SW 1271 (cell line): ENCODE data around the gene MEGF9.
"Not testable (repeated sequence)": the region's sequence is repeated elsewhere in the genome, so short reads cannot be mapped to it uniquely, and the experiment has no call there.

Experiments used
- DNase-seq, 2 experiments: peaks; one replicate each; lab custom pipeline; 2025; lab: John Stamatoyannopoulos, UW

MEGF9 gene

DNA sequence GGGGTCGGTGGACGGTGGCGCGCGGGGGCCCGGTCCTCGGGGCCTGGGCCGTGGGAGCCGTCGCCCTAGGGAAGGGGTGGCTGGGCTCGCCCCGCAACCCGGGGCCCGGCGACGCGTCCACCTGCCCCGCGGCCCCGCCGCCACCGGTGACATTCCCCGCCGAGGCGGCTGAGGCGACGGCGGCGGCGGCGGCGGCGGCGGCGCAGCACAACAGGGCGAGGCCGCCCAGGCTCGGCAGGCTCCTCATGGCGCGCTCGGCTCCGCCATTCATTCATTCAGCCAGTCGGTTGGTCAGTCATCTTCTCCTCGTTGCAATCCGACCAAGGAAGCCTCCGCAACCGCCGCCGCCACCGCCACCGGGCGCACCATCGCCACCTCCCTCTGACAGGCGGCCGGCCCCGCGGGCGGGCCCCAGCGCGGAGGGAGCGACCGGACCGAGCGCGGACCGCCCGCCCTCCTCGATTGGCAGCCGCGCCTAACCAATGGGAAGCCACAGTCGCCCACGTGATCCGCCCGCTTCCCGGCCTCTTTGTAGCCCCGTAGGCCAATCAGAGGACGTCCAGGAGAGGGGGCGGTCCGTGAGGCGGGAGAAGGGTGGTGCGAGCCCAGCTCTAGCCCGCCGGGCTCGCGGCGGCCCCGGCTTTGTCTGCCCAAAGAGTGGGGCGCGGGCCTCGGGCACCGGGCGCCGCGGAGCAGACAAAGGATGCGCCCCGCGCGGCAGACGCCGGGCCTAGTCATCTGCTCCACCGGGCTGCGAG, at the start of gene MEGF9:
TSS of gene MEGF9 (minus strand) at position 383 of the 758 bp plus-strand sequence. CDS start at position 271, 112 bp downstream.
- peak; percentile 92 to 95 for DNase-seq

DNA sequence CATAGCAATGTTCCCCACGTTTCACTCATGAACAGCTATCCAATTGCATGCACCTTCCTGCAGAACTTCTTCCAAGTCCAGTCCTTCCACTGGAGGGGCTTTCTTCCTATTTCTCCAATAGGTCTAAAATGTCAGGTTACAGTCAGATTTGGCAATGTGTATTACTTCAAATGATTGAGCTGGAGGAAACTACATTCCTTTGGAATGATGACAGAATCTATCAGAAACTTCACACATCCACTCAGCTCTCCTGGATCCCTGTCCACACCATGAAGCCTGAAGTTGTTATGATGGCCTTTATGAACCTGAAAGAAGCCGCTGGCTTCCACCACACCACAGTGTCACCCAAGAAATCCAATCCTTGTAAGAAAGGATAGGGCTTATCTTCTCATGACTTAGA, 46.7 kb upstream of the MEGF9 start:
- DNase-seq, result no peak

DNA sequence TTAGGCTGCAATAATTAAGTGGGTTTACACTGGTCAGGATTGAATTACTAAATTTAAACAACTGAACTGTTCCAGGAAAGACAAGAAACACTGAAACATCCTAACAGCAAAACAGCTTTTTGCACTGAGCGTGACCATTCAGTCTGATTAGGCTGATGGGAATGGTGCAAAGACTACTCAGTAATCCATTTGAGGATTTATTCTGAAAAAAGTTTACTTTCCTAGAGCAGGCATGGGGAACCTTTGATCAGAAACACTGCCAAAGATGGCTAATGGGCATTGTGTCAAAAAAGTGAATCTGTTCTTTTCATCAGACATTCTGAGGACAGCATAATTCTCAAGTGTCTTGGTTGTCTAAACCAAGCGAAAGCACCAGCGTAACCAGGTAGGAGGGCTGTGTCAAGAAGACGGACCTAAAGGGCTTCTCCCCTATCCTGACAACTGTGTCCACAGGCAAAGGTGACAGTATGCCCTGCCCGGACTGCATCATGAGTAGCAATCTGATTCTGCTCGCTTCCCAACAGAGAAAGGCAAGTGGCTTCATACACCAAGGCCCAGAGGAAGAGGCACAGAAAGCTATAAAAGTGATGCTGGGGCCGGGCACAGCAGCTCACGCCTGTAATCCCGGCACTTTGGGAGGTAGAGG, 45.6 kb upstream of the MEGF9 start:
- no peak for DNase-seq

DNA sequence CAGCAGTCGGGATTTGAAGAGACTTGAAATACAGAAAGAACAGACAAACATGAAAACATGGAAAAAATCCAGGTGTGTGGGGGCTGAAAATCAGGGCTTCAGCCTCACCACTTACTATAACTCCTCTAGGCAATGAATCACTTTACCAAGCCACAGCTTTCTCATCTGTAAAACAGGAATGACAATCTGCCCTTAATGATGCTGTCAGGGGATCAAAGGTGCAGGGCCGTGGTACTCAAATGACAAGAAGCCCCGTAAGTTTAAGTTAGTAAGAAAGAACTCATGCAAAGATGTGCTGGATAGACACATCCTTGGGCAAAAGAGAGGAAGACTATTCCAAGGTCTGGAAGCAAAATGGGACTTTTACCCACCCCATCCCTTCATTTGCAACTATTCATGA, 44.3 kb upstream of the MEGF9 start:
- DNase-seq, result no peak

DNA sequence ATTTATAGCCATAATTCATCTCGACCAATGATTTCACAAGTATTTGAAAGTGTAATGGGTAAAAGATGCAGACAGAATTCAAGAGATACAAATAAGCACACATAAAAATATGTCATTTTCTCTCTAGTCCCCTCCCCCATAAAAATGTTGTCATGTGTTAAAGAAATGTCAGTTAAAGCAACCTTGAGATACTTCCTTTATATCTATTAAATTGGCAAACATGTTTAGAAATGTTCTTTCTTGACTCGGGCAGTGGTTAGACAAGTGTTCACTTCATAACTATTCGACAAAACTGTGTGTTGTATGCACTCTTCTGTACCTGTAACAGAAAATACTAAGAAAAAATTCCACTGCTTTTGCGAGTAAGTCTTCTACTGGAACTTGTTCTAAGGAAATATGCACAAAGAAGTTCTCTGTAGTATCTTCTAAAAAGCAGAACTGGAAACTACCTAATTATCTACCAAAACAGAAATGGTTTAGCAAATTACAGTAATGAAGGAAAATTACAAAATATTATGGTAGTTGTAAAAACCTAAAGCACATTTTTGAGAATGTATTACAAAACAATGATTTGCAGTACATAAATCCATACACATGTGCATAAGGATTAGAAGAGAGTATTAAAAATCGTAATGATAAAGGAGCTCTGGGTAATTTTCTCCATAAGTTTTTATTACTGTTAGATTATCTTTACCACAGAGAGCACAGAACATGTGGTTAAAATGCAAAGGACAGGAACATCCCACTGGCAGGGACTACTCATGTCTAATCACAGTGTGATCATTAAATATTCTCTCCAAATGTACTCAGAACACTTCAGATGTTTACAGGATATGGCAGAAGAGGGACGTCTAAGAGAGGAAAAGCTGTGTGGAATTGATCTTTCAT, 43.0 kb upstream of the MEGF9 start:
- no peak for DNase-seq

DNA sequence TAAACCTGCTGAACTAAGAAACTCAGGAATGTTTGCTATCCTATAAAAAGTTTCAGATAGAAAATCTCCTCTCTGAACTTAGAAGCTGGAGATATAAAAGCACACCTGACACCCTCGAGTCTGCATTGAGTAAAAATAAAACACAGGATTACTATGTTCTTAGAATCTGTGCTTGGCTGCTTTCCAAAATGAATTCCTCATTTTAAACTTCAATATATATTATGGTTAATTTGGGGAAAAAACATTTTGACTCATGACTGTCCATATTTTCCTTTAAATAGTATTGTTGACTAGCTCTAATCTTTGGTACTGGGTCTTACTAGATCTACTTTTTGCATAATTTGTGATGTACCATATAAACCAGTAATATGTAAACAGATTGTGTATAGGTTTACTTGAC, 42.3 kb upstream of the MEGF9 start:
- no peak for DNase-seq

DNA sequence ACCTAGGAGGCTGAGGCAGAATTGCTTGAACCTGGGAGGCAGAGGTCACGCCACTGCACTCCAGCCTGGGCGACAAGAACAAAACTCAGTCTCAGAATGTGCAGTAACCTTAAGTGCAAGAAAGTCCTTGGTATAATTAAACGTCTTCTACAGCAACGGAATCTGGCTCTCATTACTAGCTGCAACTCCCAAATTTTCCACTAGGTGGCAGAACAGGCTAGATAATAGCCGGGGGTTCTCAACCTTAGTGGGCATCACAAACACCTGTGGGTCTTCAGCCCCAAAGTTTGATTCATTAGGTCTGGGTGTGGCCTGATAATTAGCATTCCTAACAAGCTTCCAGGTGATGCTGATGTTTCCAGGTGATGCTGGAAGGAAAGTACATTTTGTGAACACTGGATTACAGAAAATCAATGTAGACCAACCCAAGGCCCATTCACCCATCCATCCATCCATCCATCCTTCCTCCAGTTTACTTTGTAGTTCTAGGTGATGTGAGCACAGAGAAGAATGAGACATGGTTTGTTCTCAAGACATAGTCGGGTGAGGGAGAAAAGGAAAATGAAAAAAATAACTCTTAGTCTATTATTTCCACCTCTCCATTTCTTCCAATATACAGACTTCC, 41.7 kb upstream of the MEGF9 start:
- peak; percentile 10 to 40 for DNase-seq

DNA sequence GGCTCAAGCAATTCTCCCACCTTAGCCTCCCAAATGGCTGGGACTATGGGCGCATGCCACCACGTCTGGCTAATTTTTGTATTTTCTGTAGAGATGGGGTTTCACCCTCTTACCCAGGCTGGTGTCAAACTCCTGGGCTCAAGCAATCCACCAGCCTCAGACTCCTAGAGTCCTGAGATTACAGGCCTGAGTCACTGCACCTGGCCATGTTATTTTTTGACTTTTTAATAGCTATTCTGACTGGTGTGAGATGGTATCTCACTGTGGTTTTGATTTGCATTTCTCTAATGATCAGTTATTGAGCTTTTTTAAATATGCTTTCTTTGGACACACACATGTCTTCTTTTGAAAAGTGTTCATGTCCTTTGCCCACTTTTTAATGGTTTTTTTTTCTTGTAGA, 40.8 kb upstream of the MEGF9 start:
- no peak for DNase-seq

DNA sequence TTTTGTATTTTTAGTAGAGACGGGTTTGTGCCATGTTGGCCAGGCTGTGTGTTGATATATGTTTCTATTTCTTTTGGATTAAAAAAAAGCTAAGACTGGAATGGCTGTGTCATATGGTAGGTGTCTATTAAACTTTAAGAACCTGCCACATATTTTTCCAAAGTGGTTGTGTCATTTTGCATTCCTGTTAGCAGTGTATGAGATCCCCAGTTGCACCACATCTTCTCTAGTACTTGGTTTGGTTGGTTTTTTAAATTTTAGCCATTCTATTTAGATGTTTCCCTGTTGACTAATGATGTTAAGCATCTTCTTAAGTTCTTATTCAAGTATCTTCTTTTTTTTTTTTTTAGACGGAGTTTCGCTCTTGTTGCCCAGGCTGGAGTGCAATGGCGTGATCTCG, 36.2 kb upstream of the MEGF9 start:
- no peak for DNase-seq

DNA sequence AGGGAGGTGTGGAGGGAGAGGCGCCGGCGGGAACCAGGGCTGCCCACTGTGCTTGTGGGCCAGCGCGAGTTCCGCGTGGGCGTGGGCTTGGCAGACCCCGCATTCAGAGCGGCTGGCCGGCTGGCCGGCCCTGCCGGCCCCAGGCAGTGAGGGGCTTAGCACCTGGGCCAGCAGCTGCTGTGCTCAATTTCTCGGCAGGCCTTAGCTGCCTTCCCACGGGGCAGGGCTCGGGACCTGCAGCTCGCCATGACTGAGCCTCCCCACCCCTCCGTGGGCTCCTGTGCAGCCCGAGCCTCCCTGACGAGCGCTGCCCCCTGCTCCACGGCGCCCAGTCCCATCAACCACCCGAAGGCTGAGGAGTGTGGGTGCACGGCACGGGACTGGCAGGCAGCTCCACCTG, 32.1 kb upstream of the MEGF9 start:
- DNase-seq, result not testable (repeated sequence)

DNA sequence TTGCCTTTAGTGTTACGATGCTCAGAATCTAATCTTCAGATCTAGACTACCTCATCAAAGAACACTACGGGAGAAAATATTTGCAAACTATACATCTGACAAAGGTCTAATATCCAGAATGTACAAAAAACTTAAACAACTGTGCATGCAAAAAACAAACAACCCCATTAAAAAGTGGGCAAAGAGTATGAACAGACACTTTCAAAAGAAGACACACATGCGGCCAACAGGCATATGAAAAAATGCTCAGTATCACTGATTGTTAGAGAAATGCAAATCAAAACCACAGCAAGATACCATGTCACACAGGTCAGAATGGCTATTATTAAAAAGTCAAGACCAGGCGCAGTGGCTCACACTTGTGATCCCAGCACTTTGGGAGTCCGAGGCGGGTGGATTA, 31.0 kb upstream of the MEGF9 start:
- DNase-seq, result no peak

DNA sequence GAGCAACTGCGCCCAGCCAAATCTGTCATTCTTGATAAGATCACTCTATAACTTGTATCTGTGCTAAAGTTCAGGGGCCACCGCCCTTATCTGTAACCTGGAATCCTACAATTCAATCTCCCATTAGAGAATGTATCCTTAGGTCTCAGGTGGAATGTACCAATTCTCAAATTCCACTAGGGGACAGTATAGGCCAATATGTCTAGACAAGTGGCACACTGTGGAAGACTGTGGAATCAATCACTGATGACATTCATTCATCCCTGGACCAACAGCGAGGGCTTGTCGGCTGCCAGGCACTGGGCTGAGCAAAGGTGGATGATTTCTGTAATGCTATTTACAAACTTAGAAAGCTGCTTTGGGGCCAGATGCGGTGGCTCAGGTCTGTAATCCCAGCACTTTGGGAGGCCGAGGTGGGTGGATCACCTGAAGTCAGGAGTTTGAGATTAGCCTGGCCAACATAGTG, 28.7 kb upstream of the MEGF9 start:
- DNase-seq, result peak in 1 of 2 experiments; percentile 31

DNA sequence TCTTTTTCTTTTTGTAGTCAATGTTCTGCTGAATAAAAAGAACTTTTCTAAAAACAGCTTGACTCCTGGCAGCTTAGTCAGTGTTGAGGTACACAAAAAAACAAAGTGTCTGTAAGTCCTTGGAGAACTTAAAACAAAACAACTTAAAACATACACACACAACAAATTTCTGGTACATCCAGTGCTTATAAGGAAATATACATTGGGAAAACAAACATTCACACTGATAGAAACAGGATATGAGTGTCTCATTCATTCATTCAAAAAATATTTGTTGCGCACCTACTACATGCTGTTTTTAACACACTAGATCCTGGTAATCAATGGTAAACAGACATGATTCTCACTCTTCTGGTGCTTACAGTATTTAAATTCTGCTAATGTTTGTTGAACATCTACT, 27.4 kb upstream of the MEGF9 start:
- no peak for DNase-seq

DNA sequence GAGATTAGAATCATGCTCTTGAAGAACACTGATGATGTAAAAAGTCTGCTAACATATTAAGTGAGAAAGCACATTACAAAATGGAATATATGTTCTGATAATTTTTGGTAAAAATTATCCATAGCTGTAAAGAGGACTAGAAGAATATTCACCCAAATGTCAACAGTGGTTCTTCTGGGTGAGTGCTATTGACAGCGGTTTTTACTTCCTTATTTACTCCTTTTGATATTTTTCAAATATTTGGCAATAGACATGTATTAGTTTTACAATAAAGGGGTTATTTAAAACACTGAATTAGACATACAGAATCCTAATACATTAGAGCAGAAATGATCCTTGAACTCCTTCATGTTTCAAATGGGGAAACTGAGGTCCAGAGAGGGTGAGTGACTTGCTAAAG, 26.9 kb upstream of the MEGF9 start:
- no peak for DNase-seq

DNA sequence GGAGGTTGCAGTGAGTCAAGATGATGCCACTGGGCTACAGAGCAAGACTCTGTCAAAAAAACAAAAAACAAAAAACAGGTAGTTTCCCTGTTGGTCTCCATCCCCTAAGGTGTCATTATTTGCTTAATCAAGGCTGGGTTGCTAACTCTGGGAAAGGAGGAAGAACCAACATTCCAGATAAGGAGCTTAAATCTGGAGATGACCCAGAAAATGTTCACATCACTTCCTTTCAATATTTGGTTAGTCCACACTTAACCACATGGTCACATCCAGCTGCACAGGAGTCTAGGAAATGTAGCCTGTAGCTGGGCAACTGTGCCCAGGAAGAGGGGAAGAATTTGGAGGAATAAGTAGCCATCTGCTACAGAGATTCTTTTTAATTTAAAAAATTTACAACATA, 25.9 kb upstream of the MEGF9 start:
- no peak for DNase-seq

DNA sequence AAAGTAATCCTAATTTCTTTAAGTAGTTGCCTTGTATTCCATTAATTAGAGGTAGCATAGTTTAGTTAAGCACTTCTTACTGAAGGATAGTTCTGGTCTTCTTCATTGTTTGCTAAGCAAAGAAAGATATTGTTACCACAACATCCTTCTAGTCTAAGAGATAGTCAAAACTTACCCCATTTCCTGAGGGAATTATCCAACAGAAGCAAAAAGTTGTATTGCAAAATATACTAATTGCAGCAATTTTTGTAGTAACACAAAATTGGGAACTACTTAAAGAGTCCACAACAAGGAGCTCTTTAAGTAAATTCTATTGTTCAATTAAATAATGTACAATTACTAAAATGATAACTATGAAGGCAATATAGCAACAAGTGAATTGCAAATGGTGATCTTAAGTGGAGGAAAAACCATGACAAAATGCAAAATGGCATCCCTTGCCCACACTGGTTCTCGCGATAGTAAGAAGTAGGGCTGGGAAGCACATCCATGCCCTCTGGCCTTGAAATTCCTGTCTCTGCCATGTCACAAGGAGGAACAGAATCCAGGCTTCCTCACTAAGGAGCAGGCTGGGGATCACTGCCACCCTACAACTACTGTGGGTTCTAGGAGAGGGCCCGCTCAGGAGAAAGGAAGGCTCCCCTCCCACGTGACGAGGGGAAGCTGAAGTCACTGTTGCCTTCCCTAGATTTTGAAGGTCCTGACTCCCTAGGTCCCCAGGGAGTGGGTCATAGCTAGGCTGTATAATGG, 23.3 kb upstream of the MEGF9 start:
- DNase-seq, result no peak

DNA sequence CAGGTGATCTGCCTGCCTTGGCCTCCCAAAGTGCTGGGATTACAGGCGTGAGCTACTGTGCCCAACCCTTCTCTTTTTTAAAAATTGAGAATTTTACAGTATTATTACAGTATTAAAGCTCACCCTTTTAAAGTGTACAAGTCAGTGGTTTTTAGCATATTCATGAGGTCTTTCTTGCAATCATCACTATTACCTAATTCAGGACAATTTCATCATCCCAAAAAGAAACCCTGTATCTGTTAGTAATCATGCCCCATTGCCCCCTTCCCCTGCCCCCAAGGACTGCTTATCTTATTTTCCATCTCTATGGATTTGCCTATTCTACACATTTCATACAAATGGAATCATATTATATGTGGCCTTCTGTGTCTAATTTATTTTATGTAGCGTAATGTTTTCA, 22.6 kb upstream of the MEGF9 start:
- no peak for DNase-seq

DNA sequence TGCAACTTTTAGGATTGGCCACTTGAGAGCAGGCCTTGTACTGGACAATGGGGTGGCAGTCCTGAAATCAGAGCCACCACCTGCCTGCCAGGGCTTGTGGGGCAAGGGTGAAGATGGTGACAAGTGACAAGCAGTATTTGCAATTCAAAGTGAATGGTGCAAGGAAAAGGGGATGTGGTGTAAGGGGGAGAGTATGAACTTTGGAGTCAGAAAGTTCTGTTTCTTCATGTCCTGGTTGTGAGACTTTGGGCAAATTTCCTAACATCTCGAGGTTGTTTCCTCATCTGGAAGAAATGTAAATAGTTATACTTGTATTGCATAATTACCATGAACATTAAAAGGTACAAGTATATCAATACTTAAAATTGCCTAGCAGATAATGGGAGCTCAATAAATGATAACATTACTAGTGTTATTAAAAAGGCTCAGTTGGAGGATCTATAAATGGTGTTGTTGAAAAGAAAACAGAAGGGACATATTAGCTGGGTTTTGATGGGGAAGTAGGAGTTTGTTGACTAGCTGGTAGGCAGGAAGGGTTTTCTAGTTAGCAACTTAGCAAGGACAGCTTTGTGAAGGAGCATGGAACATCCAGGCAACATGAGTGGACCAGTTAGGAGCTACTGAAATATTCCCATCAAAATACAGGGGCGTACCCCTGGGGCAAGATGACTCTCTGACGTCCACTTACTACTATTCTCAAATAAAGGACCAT, 21.3 kb upstream of the MEGF9 start:
- DNase-seq, result no peak

DNA sequence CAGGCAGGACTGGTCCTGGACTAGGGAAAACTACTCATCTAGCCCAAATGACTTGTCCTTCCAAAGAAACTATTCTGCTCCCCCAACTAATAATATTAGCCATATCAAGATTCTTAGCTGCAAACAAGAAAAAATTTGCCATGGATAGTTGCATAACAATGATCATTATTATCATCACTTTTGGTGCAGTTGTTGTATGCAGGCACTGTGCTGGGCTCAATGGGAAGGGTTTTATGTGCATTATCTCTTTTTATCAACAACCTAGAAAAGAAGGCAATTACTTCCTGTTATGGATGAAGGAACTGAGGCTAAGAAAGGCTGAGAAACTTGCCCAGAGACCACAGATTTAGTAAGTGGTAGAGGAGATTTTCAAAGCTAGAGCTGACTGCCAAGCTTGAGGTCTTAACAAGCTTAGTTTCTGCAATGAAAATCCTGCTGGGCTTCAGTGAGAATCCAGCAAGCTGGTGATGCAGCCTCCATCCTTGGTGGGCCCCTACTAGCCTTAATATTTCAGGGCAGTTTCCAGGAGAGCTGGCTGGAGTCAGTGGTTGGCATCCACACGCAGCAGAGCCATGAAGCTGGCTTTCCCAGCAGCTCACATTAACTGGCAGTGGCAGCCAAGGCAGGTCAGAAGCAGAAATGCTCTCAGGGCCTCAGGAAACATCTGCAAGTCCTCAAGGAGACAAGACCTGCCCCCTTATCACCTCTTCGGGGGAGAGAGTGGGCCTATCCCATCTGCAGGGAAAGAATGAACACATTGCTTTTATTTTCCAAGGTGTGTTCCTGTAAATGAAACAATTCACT, 20.5 kb upstream of the MEGF9 start:
- no peak for DNase-seq

DNA sequence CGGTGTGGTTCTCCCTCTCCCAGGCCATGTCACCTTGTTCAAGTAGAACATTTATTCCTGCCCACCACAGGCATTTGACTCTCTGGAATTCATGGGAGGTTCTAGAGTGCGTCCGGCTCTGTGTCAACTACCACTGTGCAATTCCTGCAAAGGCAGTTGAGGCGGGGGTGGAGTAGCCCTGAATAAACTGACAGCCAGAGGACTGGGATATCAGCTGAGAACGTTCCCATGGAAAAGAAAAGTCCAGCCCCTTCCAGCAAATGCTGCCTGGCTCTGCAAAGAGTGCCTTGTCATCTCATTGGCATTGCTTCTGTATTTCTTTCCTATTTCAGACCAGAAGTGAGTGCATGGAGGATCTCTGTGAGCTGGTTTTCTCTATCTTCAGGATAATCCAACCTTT, 18.9 kb upstream of the MEGF9 start:
- no peak for DNase-seq
